Measurements from ENCODE around the gene ZNF629.

- no peak for TF ChIP-seq GATA2 (IDR thresholded peaks at IDR 0.05; ENCODE audit: low read depth, low read length)
- TF ChIP-seq GATA3 (IDR thresholded peaks at IDR 0.05; ENCODE audit: low read depth, low read length) = no peak
These were observed 7.0 kb downstream of the ZNF629 start for GRCh38 chr16:30780021-30780420.
